ENCODE data around the gene RBM26.

DNA sequence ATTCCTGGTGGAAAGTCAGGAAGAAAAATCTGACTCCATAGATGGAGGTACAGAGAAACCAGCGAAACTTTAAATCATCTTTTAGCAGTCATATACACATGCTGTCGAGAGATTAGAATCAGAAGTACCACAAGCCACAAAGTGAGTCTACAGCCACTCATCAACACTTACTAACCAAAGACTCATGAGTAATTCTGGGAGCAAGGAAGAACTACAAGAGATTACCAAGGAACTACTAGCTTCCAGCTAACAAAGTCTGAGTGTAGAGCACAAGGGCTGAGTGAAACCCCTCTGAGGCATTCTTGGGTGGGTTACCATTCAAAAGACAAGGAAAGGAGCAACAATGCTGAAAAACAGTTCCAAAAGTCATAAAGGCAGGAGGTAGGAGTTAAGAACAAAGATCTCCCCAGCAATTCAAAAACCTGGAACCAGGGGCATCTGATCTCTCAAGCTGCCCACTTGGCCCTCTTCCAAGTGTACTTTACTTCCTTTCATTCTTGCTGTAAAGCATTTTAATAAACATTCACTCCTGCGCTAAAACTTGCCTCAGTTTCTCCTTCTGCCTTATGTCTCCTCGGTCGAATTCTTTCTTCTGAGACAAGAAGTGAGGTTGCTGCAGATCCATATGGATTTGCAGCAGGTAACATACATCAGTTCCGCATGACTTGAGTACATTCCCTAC lies 13.0 kb downstream of the RBM26 start:
- TF ChIP-seq CTCF (IDR thresholded peaks at IDR 0.05) (no peak), POLR2A (IDR thresholded peaks at IDR 0.05) (no peak)

Measured in Peyer's patch (tissue), 4 donors.